Subcutaneous adipose tissue (tissue), 4 donors: Measurements from ENCODE around the gene GDF11. TPM values are rescaled to one million over a fixed set of nuclear protein-coding genes. Genes with fewer than 3 reads are reported as not detected.

ENCODE experiments used
- total RNA-seq, 4 donors: library from RNA; depleted of rRNA; stranded (reverse); fragments of >200 nt; gene quantifications; one replicate each; pipeline ENCODE4 v1.1.0, GENCODE V29; 2016
- TF ChIP-seq, protein P1 (sequence below): fragments of 450-650 bp; IDR thresholded peaks from one replicate; pipeline ENCODE4 v1.5.1; 2016; ENCODE audit warnings: low read depth, mild to moderate bottlenecking, control low read depth, antibody characterized with exemption, moderate library complexity

GDF11 gene
- total RNA-seq, 4 donors from 2014 or later = 0.82 to 1.8 (median 1.2) TPM

GRCh38 chr12:55708695-55709233, 34.2 kb upstream of the GDF11 start:
- TF ChIP-seq, protein P1, sequence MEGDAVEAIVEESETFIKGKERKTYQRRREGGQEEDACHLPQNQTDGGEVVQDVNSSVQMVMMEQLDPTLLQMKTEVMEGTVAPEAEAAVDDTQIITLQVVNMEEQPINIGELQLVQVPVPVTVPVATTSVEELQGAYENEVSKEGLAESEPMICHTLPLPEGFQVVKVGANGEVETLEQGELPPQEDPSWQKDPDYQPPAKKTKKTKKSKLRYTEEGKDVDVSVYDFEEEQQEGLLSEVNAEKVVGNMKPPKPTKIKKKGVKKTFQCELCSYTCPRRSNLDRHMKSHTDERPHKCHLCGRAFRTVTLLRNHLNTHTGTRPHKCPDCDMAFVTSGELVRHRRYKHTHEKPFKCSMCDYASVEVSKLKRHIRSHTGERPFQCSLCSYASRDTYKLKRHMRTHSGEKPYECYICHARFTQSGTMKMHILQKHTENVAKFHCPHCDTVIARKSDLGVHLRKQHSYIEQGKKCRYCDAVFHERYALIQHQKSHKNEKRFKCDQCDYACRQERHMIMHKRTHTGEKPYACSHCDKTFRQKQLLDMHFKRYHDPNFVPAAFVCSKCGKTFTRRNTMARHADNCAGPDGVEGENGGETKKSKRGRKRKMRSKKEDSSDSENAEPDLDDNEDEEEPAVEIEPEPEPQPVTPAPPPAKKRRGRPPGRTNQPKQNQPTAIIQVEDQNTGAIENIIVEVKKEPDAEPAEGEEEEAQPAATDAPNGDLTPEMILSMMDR = no peak

GRCh38 chr12:55711786-55712553, 31.0 kb upstream of the GDF11 start:
- TF ChIP-seq, protein P1 = no peak

DNA sequence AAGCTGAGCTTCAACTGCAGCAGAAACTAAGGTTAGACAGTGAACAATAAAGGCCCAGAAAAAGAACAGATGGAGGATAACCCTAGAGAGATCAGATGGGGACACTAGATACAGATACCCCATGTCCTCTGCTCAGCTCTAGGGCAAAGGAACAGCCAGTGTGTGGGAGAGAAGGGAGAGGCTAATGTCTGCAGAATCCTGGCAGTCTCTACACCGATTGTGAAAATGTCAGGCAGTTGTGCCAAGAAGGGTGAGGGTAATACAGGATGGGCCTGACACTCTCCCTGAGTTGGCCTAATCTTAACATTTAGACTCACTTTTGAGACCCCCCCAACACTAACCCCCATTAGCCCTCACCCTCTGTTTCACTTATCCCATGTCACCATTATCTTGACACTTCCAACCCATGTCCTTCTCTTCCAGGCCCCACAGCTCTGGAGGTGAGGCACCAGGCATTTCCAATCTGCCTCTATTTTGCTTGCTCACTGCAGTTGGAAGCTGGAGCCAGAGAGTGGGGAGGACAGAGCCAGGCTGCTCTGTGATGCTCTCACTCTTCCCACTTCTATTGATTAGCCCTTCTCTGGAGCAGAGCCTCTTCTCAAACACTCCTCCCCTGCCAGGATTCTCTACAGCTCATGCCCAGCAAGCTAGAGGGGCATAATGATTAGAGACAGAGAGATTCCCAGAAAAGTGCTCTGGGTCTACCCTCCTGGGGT, 30.1 kb upstream of the GDF11 start:
- TF ChIP-seq, protein P1 = no peak

DNA sequence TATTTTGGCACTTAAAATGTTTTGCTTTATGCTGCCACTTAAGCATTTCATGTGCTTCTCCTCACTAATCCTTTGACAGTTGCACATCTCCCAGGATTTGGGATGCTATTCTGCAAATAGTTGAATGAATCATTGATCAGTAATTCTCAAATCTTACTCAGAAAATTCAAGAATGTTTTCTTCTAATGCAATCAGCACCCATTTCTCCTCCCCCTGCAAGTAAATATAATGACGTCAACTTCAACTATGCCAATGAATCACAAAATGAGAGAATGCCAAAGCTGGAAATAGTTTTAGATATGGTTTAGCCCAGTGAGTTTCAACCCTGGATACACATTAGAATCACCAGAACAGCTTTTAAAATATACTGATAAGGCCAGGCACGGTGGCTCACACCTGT, 29.2 kb upstream of the GDF11 start:
- TF ChIP-seq, protein P1 = no peak

- TF ChIP-seq, protein P1 = no peak
These were observed 27.7 kb upstream of the GDF11 start for GRCh38 chr12:55715169-55715764.

DNA sequence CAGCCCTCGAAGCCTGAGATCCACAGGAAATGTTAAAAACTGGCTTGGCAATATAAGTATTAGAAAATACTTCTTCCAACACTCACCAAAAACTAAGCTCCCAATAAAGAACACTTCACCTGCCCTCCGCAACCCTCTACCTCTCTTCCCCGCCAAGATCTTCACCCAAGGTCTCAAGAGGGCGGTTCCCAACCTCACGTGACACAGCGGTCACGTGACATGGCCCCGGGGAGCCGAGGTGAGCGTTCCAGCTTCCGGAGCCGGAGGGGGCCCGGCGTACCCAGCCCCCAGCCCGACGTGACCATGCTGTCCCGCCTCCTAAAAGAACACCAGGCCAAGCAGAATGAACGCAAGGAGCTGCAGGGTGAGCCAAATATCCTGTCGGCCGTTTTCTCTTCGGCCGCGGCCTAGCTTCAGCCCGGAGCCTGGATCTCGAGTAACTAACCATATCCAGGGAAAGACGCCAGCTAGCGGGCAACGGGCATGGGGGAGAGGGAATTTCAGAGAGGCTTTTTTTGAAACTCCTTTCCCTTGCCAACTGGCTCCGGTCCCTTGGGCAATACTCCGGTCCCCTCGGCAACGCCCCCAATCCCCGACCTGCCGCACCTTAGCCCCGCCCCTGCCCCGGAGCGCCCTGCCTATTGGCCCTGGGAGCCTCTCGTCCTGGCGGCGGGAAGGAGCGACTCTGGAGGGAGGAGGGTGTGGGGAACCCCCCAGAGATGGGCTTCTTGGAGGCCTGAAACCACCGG, 26.9 kb upstream of the GDF11 start, which contains the start of gene BLOC1S1:
Gene BLOC1S1 (plus strand): TSS at position 214 of the 749 bp plus-strand sequence. CDS start 6 bp downstream, at position 220.
- TF ChIP-seq, protein P1 = no peak
